GM12875 (cell line): ENCODE results near the gene PSMB5.

ENCODE experiments used
- H3K4me3 ChIP-seq: one replicate; pipeline ENCODE4 v1.5.1; 2011; ENCODE audit warnings: low read depth, low read length, control low read depth
- TF ChIP-seq, protein P1 (sequence below): IDR thresholded peaks from 2 replicates; pipeline ENCODE4 v1.5.1; 2011; ENCODE audit warnings: low read depth, mild to moderate bottlenecking, control low read depth, inconsistent platforms, low read length, moderate library complexity, borderline replicate concordance; ENCODE audit not compliant: insufficient read depth

The PSMB5 gene

GRCh38 chr14:22982477-22983245 lies 52.0 kb downstream of the PSMB5 start, which contains the start of gene AJUBA:
Gene AJUBA, minus strand, starts transcription at chr14:22982551. Its CDS starts 285 bp downstream, at chr14:22982266.
- TF ChIP-seq, protein P1, sequence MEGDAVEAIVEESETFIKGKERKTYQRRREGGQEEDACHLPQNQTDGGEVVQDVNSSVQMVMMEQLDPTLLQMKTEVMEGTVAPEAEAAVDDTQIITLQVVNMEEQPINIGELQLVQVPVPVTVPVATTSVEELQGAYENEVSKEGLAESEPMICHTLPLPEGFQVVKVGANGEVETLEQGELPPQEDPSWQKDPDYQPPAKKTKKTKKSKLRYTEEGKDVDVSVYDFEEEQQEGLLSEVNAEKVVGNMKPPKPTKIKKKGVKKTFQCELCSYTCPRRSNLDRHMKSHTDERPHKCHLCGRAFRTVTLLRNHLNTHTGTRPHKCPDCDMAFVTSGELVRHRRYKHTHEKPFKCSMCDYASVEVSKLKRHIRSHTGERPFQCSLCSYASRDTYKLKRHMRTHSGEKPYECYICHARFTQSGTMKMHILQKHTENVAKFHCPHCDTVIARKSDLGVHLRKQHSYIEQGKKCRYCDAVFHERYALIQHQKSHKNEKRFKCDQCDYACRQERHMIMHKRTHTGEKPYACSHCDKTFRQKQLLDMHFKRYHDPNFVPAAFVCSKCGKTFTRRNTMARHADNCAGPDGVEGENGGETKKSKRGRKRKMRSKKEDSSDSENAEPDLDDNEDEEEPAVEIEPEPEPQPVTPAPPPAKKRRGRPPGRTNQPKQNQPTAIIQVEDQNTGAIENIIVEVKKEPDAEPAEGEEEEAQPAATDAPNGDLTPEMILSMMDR: 0 out of 2 replicates have a peak, but pooled peaks have one; percentile 17
- peak within 1 kb of the TSS; percentile 53 for H3K4me3 ChIP-seq

- H3K4me3 ChIP-seq: peak overlapping the region; percentile 53
- TF ChIP-seq, protein P1: no peak
Observed at GRCh38 chr14:22981876-22982476, 52.7 kb downstream of the PSMB5 start.

- H3K4me3 ChIP-seq: no peak overlapping the region
- TF ChIP-seq, protein P1: no peak
Observed at GRCh38 chr14:22981090-22981875, 53.4 kb downstream of the PSMB5 start.

GRCh38 chr14:22980672-22981089 lies 54.0 kb downstream of the PSMB5 start:
- TF ChIP-seq, protein P1: no peak
- no peak overlapping the region for H3K4me3 ChIP-seq

- no peak overlapping the region for H3K4me3 ChIP-seq
- TF ChIP-seq, protein P1: no peak
Observed at GRCh38 chr14:22979748-22980392, 54.8 kb downstream of the PSMB5 start.

GRCh38 chr14:22978981-22979671 lies 55.6 kb downstream of the PSMB5 start:
- H3K4me3 ChIP-seq: no peak overlapping the region

More at GRCh38 chr14:22978981-22979671, 55.6 kb downstream of the PSMB5 start:
- TF ChIP-seq, protein P1: no peak
